ENCODE results near the gene AQP5.
A peak's percentile ranks its signal among the peaks of the same experiment; 100 is the strongest.

The AQP5 gene

GRCh38 chr12:49953961-49954846 lies 7.5 kb upstream of the AQP5 start:
- Histone ChIP-seq H3K23ac (ENCODE audit: low read depth, low read length, poor library complexity) (no peak overlapping the region), H2BK12ac (ENCODE audit: low read length) (no peak overlapping the region), H3K18ac (ENCODE audit: low read length) (peak overlapping the region; percentile 23), H3K27ac (replicated peaks; ENCODE audit: low read length) (no peak overlapping the region), H3K4me2 (ENCODE audit: insufficient read depth, low read length, poor library complexity, severe bottlenecking) (no peak overlapping the region), H3K79me1 (ENCODE audit: low read depth, low read length) (no peaks in the 10 kb centered on the region), H3K36me3 (replicated peaks in 1 of 2; ENCODE audit: control insufficient read depth in 2 of 2, insufficient read depth in 2 of 2, low read length in 2 of 2) (no peaks in the 10 kb centered on the region), H4K91ac (ENCODE audit: low read depth, low read length, poor library complexity) (no peak overlapping the region), H3K27me3 (ENCODE audit: control insufficient read depth in 3 of 3, insufficient read depth in 3 of 3, low read depth in 1 of 3, low read length in 3 of 3) (peaks cover 0 to 30% (median 28%) of the 10 kb centered on the region in 3 experiments), H3K9me3 (replicated peaks in 1 of 2; ENCODE audit: control insufficient read depth in 2 of 2, insufficient read depth in 1 of 2, low read depth in 1 of 2, low read length in 2 of 2) (no peaks in the 10 kb centered on the region), H2AK5ac (ENCODE audit: low read depth, low read length) (peak overlapping the region; percentile 58), H3K9ac (ENCODE audit: low read depth, low read length, poor library complexity) (peak overlapping the region; percentile 45), H3K4me3 (ENCODE audit: low read length in 2 of 2) (no peak overlapping the region), H2AFZ (ENCODE audit: low read length) (no peak overlapping the region), H2BK5ac (ENCODE audit: low read length) (no peak overlapping the region), H2BK15ac (ENCODE audit: low read length) (peak overlapping the region; percentile 62), H4K8ac (ENCODE audit: low read depth, low read length) (no peak overlapping the region), H3K4ac (ENCODE audit: low read length) (no peak overlapping the region), H2BK120ac (ENCODE audit: low read depth, low read length) (no peak overlapping the region), H3K4me1 (ENCODE audit: control insufficient read depth in 2 of 2, insufficient read depth in 1 of 2, low read depth in 1 of 2, low read length in 2 of 2) (peaks cover 3 to 11% of the 10 kb centered on the region in 2 donors), H3K14ac (ENCODE audit: low read length) (no peak overlapping the region)
- WGBS, 2 donors (ENCODE audit: extremely low coverage in 2 of 2, insufficient read length in 2 of 2, insufficient replicate concordance in 1 of 2), result no CpG with 5 or more reads among the region's 21 CpGs
- DNase-seq (ENCODE audit: low spot score), result no peak

- peaks cover 0 to 32% (median 21%) of the 10 kb centered on the region in 3 experiments for H3K27me3 ChIP-seq (ENCODE audit: control insufficient read depth in 3 of 3, insufficient read depth in 3 of 3, low read depth in 1 of 3, low read length in 3 of 3)
Measured at GRCh38 chr12:49954863-49955830, 6.5 kb upstream of the AQP5 start.

GRCh38 chr12:49955899-49956662 lies 5.6 kb upstream of the AQP5 start:
- no peak overlapping the region for H3K4me3 ChIP-seq (ENCODE audit: low read length in 2 of 2)
- no peak overlapping the region for H4K91ac ChIP-seq (ENCODE audit: low read depth, low read length, poor library complexity)
- no peak overlapping the region for H3K4me2 ChIP-seq (ENCODE audit: insufficient read depth, low read length, poor library complexity, severe bottlenecking)
- H2BK120ac ChIP-seq (ENCODE audit: low read depth, low read length), result no peak overlapping the region
- no CpG with 5 or more reads among the region's 13 CpGs for WGBS, 2 donors (ENCODE audit: extremely low coverage in 2 of 2, insufficient read length in 2 of 2, insufficient replicate concordance in 1 of 2)
- H3K27ac ChIP-seq (replicated peaks; ENCODE audit: low read length), result no peak overlapping the region
- H3K9me3 ChIP-seq (replicated peaks in 1 of 2; ENCODE audit: control insufficient read depth in 2 of 2, insufficient read depth in 1 of 2, low read depth in 1 of 2, low read length in 2 of 2), result no peaks in the 10 kb centered on the region
- H2AFZ ChIP-seq (ENCODE audit: low read length), result no peak overlapping the region
- no peak for DNase-seq (ENCODE audit: low spot score)
- H3K23ac ChIP-seq (ENCODE audit: low read depth, low read length, poor library complexity), result peak overlapping the region; percentile 29
- H2BK12ac ChIP-seq (ENCODE audit: low read length), result no peak overlapping the region
- H2BK15ac ChIP-seq (ENCODE audit: low read length), result no peak overlapping the region
- H3K79me1 ChIP-seq (ENCODE audit: low read depth, low read length), result no peaks in the 10 kb centered on the region
- peaks cover 4 to 41% (median 18%) of the 10 kb centered on the region in 3 experiments for H3K27me3 ChIP-seq (ENCODE audit: control insufficient read depth in 3 of 3, insufficient read depth in 3 of 3, low read depth in 1 of 3, low read length in 3 of 3)
- H3K14ac ChIP-seq (ENCODE audit: low read length), result no peak overlapping the region
- H3K9ac ChIP-seq (ENCODE audit: low read depth, low read length, poor library complexity), result no peak overlapping the region
- peak overlapping the region; percentile 21 for H2AK5ac ChIP-seq (ENCODE audit: low read depth, low read length)
- H2BK5ac ChIP-seq (ENCODE audit: low read length), result no peak overlapping the region
- peaks cover 16 to 19% of the 10 kb centered on the region in 2 donors for H3K4me1 ChIP-seq (ENCODE audit: control insufficient read depth in 2 of 2, insufficient read depth in 1 of 2, low read depth in 1 of 2, low read length in 2 of 2)
- H3K4ac ChIP-seq (ENCODE audit: low read length), result no peak overlapping the region
- no peaks in the 10 kb centered on the region for H3K36me3 ChIP-seq (replicated peaks in 1 of 2; ENCODE audit: control insufficient read depth in 2 of 2, insufficient read depth in 2 of 2, low read length in 2 of 2)
- peak overlapping the region; percentile 91 for H3K18ac ChIP-seq (ENCODE audit: low read length)
- no peak overlapping the region for H4K8ac ChIP-seq (ENCODE audit: low read depth, low read length)

More at GRCh38 chr12:49954863-49955830, 6.5 kb upstream of the AQP5 start:
- no peak overlapping the region for H2AFZ ChIP-seq (ENCODE audit: low read length)
- H3K27ac ChIP-seq (replicated peaks; ENCODE audit: low read length), result no peak overlapping the region
- H2BK5ac ChIP-seq (ENCODE audit: low read length), result peak overlapping the region; percentile 11
- H2BK120ac ChIP-seq (ENCODE audit: low read depth, low read length), result no peak overlapping the region
- H3K23ac ChIP-seq (ENCODE audit: low read depth, low read length, poor library complexity), result no peak overlapping the region
- H2BK15ac ChIP-seq (ENCODE audit: low read length), result no peak overlapping the region
- no peak overlapping the region for H3K4me3 ChIP-seq (ENCODE audit: low read length in 2 of 2)
- H3K4me1 ChIP-seq (ENCODE audit: control insufficient read depth in 2 of 2, insufficient read depth in 1 of 2, low read depth in 1 of 2, low read length in 2 of 2), result peaks cover 13 to 17% of the 10 kb centered on the region in 2 donors
- H3K9ac ChIP-seq (ENCODE audit: low read depth, low read length, poor library complexity), result peak overlapping the region; percentile 24
- H3K4me2 ChIP-seq (ENCODE audit: insufficient read depth, low read length, poor library complexity, severe bottlenecking), result no peak overlapping the region
- no peak overlapping the region for H4K8ac ChIP-seq (ENCODE audit: low read depth, low read length)
- H3K79me1 ChIP-seq (ENCODE audit: low read depth, low read length), result no peaks in the 10 kb centered on the region
- H3K14ac ChIP-seq (ENCODE audit: low read length), result no peak overlapping the region
- peak overlapping the region; percentile 21 for H2AK5ac ChIP-seq (ENCODE audit: low read depth, low read length)
- H3K36me3 ChIP-seq (replicated peaks in 1 of 2; ENCODE audit: control insufficient read depth in 2 of 2, insufficient read depth in 2 of 2, low read length in 2 of 2), result no peaks in the 10 kb centered on the region
- no peaks in the 10 kb centered on the region for H3K9me3 ChIP-seq (replicated peaks in 1 of 2; ENCODE audit: control insufficient read depth in 2 of 2, insufficient read depth in 1 of 2, low read depth in 1 of 2, low read length in 2 of 2)
- no peak overlapping the region for H4K91ac ChIP-seq (ENCODE audit: low read depth, low read length, poor library complexity)
- DNase-seq (ENCODE audit: low spot score), result no peak
- no CpG with 5 or more reads among the region's 53 CpGs for WGBS, 2 donors (ENCODE audit: extremely low coverage in 2 of 2, insufficient read length in 2 of 2, insufficient replicate concordance in 1 of 2)
- peak overlapping the region; percentile 92 for H2BK12ac ChIP-seq (ENCODE audit: low read length)
- peak overlapping the region; percentile 91 for H3K18ac ChIP-seq (ENCODE audit: low read length)
- H3K4ac ChIP-seq (ENCODE audit: low read length), result no peak overlapping the region
